SK-N-SH treated with all-trans-retinoic acid at 6 μM for 48 hours (cell line): ENCODE measurements around the gene AAR2.

Experiments used
- ATAC-seq: fragments of 200-7000 bp; cut with Tn5 transposase; 3 replicates; pipeline ENCODE4 v1.9.1; 2020; ENCODE audit warnings: mild to moderate bottlenecking, moderate library complexity
- ARNTL ChIP-seq: fragments of 450-650 bp; formaldehyde crosslinking; IDR thresholded peaks from 2 replicates; pipeline ENCODE4 v1.5.0; 2020; ENCODE audit warnings: low read depth, mild to moderate bottlenecking, moderate library complexity, borderline replicate concordance
- BACH2 ChIP-seq: fragments of 250-450 bp; sonication (Bioruptor Pico); IDR thresholded peaks from 2 replicates; pipeline ENCODE4 v1.9.0; 2021; ENCODE audit warnings: mild to moderate bottlenecking, borderline replicate concordance
- CREB5 ChIP-seq: fragments of 250-450 bp; sonication (Bioruptor Pico); IDR thresholded peaks from 2 replicates; pipeline ENCODE4 v1.5.1; 2020; ENCODE audit warnings: low read depth, mild to moderate bottlenecking, moderate library complexity
- CSDC2 ChIP-seq: fragments of 250-450 bp; sonication (Bioruptor Pico); IDR thresholded peaks from 2 replicates; pipeline ENCODE4 v1.5.0; 2020; ENCODE audit warnings: mild to moderate bottlenecking, moderate library complexity
- CSRNP3 ChIP-seq: fragments of 250-450 bp; sonication (Bioruptor Pico); IDR thresholded peaks from 2 replicates; pipeline ENCODE4 v1.5.1; 2021; ENCODE audit warnings: mild to moderate bottlenecking, moderate library complexity
- PATZ1 ChIP-seq: fragments of 250-450 bp; sonication (Bioruptor Pico); IDR thresholded peaks from 2 replicates; pipeline ENCODE4 v1.8.0; 2020; ENCODE audit warnings: mild to moderate bottlenecking, moderate library complexity, borderline replicate concordance
- POU6F1 ChIP-seq: fragments of 250-450 bp; sonication (Bioruptor Pico); IDR thresholded peaks from 2 replicates; pipeline ENCODE4 v1.8.0; 2021; ENCODE audit warnings: low read depth, mild to moderate bottlenecking, moderate library complexity, borderline replicate concordance
- RARB ChIP-seq: fragments of 250-450 bp; sonication (Bioruptor Pico); IDR thresholded peaks from 2 replicates; pipeline ENCODE4 v1.8.0; 2021; ENCODE audit warnings: mild to moderate bottlenecking, moderate library complexity
- SNAI2 ChIP-seq: fragments of 250-450 bp; sonication (Bioruptor Pico); IDR thresholded peaks from 2 replicates; pipeline ENCODE4 v1.5.0; 2020; ENCODE audit warnings: mild to moderate bottlenecking, moderate library complexity
- TCF4 ChIP-seq: fragments of 250-450 bp; sonication (Bioruptor Pico); IDR thresholded peaks from 2 replicates; pipeline ENCODE4 v1.8.0; 2021; ENCODE audit warnings: mild to moderate bottlenecking, moderate library complexity, borderline replicate concordance
- TOX ChIP-seq: fragments of 250-450 bp; sonication (Bioruptor Pico); IDR thresholded peaks from 2 replicates; pipeline ENCODE4 v1.8.0; 2021; ENCODE audit warnings: mild to moderate bottlenecking, moderate library complexity, borderline replicate concordance
- TSHZ2 ChIP-seq: fragments of 250-450 bp; sonication (Bioruptor Pico); IDR thresholded peaks from 2 replicates; pipeline ENCODE4 v1.5.0; 2020; ENCODE audit warnings: mild to moderate bottlenecking, moderate library complexity
- ZC3H10 ChIP-seq: fragments of 250-450 bp; sonication (Bioruptor Pico); IDR thresholded peaks from 2 replicates; pipeline ENCODE4 v1.5.1; 2021; ENCODE audit warnings: mild to moderate bottlenecking, moderate library complexity
- ZFP3 ChIP-seq: fragments of 250-450 bp; sonication (Bioruptor Pico); IDR thresholded peaks from 2 replicates; pipeline ENCODE4 v1.5.0; 2020; ENCODE audit warnings: mild to moderate bottlenecking, moderate library complexity
- ZFP30 ChIP-seq: fragments of 450-650 bp; formaldehyde crosslinking; IDR thresholded peaks from 2 replicates; pipeline ENCODE4 v1.5.0; 2022; ENCODE audit warnings: mild to moderate bottlenecking, moderate library complexity
- ZNF565 ChIP-seq: fragments of 450-650 bp; formaldehyde crosslinking; conservative IDR thresholded peaks from 2 replicates; pipeline ENCODE4 v1.5.0; 2020; ENCODE audit warnings: low read depth, mild to moderate bottlenecking, moderate library complexity
- ZNF70 ChIP-seq: fragments of 450-650 bp; formaldehyde crosslinking; IDR thresholded peaks from 2 replicates; pipeline ENCODE4 v1.5.0; 2020; ENCODE audit warnings: mild to moderate bottlenecking, moderate library complexity

Gene AAR2

GRCh38 chr20:36269507-36269906 lies 33.2 kb downstream of the AAR2 start (continued):
- no peak for TF ChIP-seq SNAI2 (CRISPR knock-in tag)
- no peak for TF ChIP-seq ZFP3

- no peak for ATAC-seq
- TF ChIP-seq BACH2 (CRISPR knock-in tag), result no peak
- no peak for TF ChIP-seq TSHZ2 (CRISPR knock-in tag)
- no peak for TF ChIP-seq POU6F1 (CRISPR knock-in tag)
- TF ChIP-seq ARNTL (CRISPR knock-in tag), result no peak
These were observed 34.7 kb downstream of the AAR2 start for GRCh38 chr20:36270744-36271638.

- no peak for ATAC-seq
- TF ChIP-seq TCF4 (CRISPR knock-in tag), result no peak
- TF ChIP-seq ZNF565 (CRISPR knock-in tag), result no peak
- no peak for TF ChIP-seq CSDC2
- TF ChIP-seq SNAI2 (CRISPR knock-in tag), result no peak
- no peak for TF ChIP-seq CSRNP3 (CRISPR knock-in tag)
- no peak for TF ChIP-seq TSHZ2 (CRISPR knock-in tag)
- no peak for TF ChIP-seq TOX (CRISPR knock-in tag)
- TF ChIP-seq ZC3H10 (CRISPR knock-in tag), result no peak
- TF ChIP-seq CREB5, result no peak
- TF ChIP-seq ZFP30 (CRISPR knock-in tag), result no peak
- TF ChIP-seq ZNF70, result no peak
- TF ChIP-seq BACH2 (CRISPR knock-in tag), result no peak
- no peak for TF ChIP-seq ARNTL (CRISPR knock-in tag)
- no peak for TF ChIP-seq PATZ1 (CRISPR knock-in tag)
- TF ChIP-seq RARB (CRISPR knock-in tag), result no peak
These were observed 35.6 kb downstream of the AAR2 start for GRCh38 chr20:36271639-36272546.
